ENCODE results near the gene PLCG2.

Gene PLCG2

GRCh38 chr16:81821436-81822128 is 42.5 kb downstream of the PLCG2 start (continued):
- TF ChIP-seq ZNF565 (CRISPR knock-in tag; conservative IDR thresholded peaks at IDR 0.05; ENCODE audit: low read depth), result no peak
- no peak for TF ChIP-seq ISL1 (CRISPR knock-in tag; IDR thresholded peaks at IDR 0.05)

GRCh38 chr16:81823111-81823510 is 44.0 kb downstream of the PLCG2 start:
- no peak for TF ChIP-seq ZFP30 (CRISPR knock-in tag; IDR thresholded peaks at IDR 0.05)
- no peak for TF ChIP-seq BACH2 (CRISPR knock-in tag; IDR thresholded peaks at IDR 0.05; ENCODE audit: borderline replicate concordance)
- TF ChIP-seq ESRRG (CRISPR knock-in tag; IDR thresholded peaks at IDR 0.05), result no peak
- no peak for TF ChIP-seq RARB (CRISPR knock-in tag; IDR thresholded peaks at IDR 0.05)
- no peak for TF ChIP-seq PPARA (CRISPR knock-in tag; IDR thresholded peaks at IDR 0.05; ENCODE audit: borderline replicate concordance)
- TF ChIP-seq ISL1 (CRISPR knock-in tag; IDR thresholded peaks at IDR 0.05), result no peak
- TF ChIP-seq PATZ1 (CRISPR knock-in tag; IDR thresholded peaks at IDR 0.05; ENCODE audit: borderline replicate concordance), result no peak
- TF ChIP-seq ZC3H10 (CRISPR knock-in tag; IDR thresholded peaks at IDR 0.05), result no peak
- TF ChIP-seq OSR1 (CRISPR knock-in tag; IDR thresholded peaks at IDR 0.05), result no peak
- no peak for TF ChIP-seq TSHZ2 (CRISPR knock-in tag; IDR thresholded peaks at IDR 0.05)
- no peak for TF ChIP-seq CSDC2 (CRISPR knock-in tag; IDR thresholded peaks at IDR 0.05)
- TF ChIP-seq ARNTL (CRISPR knock-in tag; IDR thresholded peaks at IDR 0.05; ENCODE audit: borderline replicate concordance, low read depth), result no peak
- TF ChIP-seq ZNF70 (CRISPR knock-in tag; IDR thresholded peaks at IDR 0.05), result no peak
- TF ChIP-seq ZNF8 (CRISPR knock-in tag; IDR thresholded peaks at IDR 0.05), result no peak
- ATAC-seq, result no peak

GRCh38 chr16:81823734-81824133 is 44.6 kb downstream of the PLCG2 start:
- TF ChIP-seq ZC3H10 (CRISPR knock-in tag; IDR thresholded peaks at IDR 0.05), result no peak
- TF ChIP-seq ESRRG (CRISPR knock-in tag; IDR thresholded peaks at IDR 0.05), result no peak
- TF ChIP-seq ZNF565 (CRISPR knock-in tag; conservative IDR thresholded peaks at IDR 0.05; ENCODE audit: low read depth), result no peak
- no peak for TF ChIP-seq RARB (CRISPR knock-in tag; IDR thresholded peaks at IDR 0.05)
- ATAC-seq, result no peak

- TF ChIP-seq ZNF8 (CRISPR knock-in tag; IDR thresholded peaks at IDR 0.05) (no peak), ZFP30 (CRISPR knock-in tag; IDR thresholded peaks at IDR 0.05) (no peak), ARNTL (CRISPR knock-in tag; IDR thresholded peaks at IDR 0.05; ENCODE audit: borderline replicate concordance, low read depth) (no peak), ISL1 (CRISPR knock-in tag; IDR thresholded peaks at IDR 0.05) (no peak), TSHZ2 (CRISPR knock-in tag; IDR thresholded peaks at IDR 0.05) (no peak), ZFP3 (CRISPR knock-in tag; IDR thresholded peaks at IDR 0.05) (no peak), ESRRG (CRISPR knock-in tag; IDR thresholded peaks at IDR 0.05) (no peak), ZC3H10 (CRISPR knock-in tag; IDR thresholded peaks at IDR 0.05) (no peak), TCF4 (CRISPR knock-in tag; IDR thresholded peaks at IDR 0.05; ENCODE audit: borderline replicate concordance) (no peak), RARB (CRISPR knock-in tag; IDR thresholded peaks at IDR 0.05) (no peak), BACH2 (CRISPR knock-in tag; IDR thresholded peaks at IDR 0.05; ENCODE audit: borderline replicate concordance) (no peak), PPARA (CRISPR knock-in tag; IDR thresholded peaks at IDR 0.05; ENCODE audit: borderline replicate concordance) (no peak), SNAI2 (CRISPR knock-in tag; IDR thresholded peaks at IDR 0.05) (no peak), POU6F1 (CRISPR knock-in tag; IDR thresholded peaks at IDR 0.05; ENCODE audit: borderline replicate concordance, low read depth) (no peak), CREB5 (CRISPR knock-in tag; IDR thresholded peaks at IDR 0.05; ENCODE audit: low read depth) (no peak), CSDC2 (CRISPR knock-in tag; IDR thresholded peaks at IDR 0.05) (no peak), GLIS3 (CRISPR knock-in tag; IDR thresholded peaks at IDR 0.05) (no peak), CSRNP3 (CRISPR knock-in tag; IDR thresholded peaks at IDR 0.05) (no peak), OSR1 (CRISPR knock-in tag; IDR thresholded peaks at IDR 0.05) (no peak)
- no peak for ATAC-seq
Measured at GRCh38 chr16:81826523-81826922, 47.4 kb downstream of the PLCG2 start.
